GM19099 (cell line): ENCODE measurements around the gene PDGFB.

Experiments used
- POLR2A ChIP-seq: IDR thresholded peaks from 3 replicates; pipeline ENCODE4 v1.6.1; 2011; ENCODE audit warnings: low read depth; ENCODE audit not compliant: insufficient read length; ENCODE audit errors: extremely low read depth

The PDGFB gene

DNA sequence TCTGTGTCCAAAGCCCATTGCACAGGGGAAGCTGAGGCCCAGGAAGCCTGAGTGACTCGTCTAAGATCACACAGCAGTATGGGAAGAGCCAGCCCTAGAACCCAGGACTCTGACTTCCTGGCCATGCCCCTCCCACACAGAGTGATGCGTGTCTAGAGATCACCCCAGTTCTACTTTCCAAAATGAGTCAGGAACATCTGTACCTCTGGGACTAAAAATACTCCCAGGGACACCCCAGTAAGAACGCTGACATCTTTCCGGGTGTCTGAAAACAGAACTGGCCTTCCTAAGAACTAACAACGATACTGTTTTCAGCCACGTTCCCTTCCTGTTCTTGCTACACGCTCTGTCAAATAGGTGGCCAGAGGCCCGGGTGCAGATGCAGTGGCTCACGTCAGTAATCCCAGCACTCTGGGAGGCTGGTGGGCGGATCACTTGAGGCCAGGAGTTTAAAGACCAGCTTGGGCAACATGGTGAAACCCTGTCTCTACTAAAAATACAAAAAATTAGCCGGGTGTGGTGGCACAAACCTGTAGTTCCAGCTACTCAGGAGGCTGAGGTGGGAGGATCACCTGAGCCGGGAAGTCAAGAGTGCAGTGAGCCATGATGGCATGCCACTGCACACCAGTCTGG is 21.7 kb upstream of the PDGFB start:
- peak; percentile 58 for TF ChIP-seq POLR2A

DNA sequence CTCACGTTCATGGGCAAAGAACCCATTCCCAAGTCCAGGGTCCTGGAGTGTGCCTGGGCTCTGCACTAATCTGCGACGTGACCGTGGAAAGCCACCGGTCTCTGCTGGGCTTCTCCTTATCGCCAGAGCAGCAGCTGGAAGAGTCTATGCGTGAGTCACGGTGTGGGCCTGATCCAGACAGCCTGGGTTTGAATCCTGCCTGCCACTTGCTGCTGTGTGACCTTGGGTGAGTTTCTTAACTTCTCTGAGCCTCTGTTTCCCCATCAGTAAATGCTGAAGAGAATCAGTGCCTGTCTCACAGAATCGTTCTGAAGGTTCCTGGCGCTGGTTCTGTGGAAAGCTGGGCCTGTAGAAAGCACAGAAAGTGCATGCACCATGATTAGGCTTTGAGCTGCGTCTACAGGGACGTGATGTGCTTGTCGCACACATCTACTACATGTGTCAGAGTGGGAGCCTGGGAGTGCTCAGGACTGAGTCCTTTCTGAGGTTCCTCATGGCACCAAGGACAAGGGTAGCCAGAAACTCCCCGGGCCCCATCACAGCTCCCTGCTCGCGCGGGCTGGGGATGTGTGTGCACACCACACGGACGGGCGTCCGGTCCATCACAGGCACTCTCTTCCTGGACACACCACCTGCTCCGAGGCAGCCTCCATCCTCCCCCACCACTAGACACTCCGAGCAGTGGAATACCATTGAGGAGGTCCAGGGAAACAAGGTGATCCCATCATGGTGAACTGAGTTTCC is 20.5 kb upstream of the PDGFB start:
- no peak for TF ChIP-seq POLR2A

- TF ChIP-seq POLR2A: no peak
Measured at GRCh38 chr22:39264349-39265038, 19.7 kb upstream of the PDGFB start.

DNA sequence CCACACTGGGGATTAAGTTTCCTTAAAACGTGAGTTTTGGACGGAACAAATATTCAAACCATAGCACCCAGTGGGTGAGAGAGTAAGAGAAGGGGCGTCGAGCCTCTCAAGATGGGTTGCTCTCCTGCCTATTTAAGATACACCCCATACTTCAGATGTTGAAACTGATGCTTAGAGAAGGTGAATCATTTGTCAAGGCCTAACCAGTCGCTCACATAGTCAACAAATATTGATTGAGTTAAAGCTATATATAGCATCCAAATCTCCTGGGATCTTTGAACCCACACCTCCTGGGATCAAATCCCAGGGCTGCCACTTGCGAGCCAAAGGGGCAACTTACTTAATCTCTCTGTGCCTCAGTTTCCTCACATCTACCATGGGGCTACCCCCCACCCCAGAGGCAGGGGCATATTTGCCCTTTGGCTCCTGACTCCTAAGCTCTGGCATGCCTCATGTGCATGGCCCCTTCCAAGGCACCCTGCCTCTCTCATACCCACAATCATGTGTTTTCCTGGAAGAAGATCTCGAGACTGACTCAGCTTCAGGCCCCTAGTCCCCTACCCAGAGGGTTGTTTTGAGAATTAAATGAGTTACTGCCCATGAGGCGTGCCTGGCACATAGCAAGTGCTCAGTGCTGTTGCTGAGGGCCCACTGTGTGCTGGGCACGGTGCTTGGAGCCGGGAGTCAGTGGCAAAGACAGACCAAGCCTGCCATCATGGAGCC is 19.0 kb upstream of the PDGFB start:
- no peak for TF ChIP-seq POLR2A

GRCh38 chr22:39259666-39260065 is 14.9 kb upstream of the PDGFB start:
- TF ChIP-seq POLR2A: no peak

DNA sequence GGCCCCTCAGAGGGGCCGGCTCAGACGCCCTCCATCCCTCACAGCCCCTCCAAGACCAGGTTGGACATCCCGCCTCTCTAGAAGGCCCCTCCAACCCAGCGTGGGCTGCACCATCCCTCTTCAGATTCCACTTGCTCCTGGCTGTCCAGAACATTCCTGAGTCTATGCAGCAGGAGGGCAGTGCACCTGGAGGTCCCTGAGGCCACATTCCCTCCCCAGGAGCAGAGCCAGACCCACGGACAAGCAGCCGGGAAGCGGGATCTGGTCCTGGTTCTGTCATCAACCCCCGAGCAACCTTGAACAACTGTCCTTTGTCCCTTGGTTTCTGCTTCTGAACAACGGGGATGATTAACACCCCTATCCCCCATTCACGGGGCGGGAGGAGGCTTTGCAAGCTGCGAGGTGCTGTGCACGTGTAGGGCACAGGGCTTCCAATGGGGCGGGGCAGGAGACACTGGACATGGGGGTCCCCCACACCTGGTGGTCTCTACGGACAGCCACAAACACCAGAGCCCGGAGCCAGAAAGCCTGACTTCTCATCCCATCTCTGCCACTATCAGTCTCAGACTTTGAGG is 13.2 kb upstream of the PDGFB start:
- no peak for TF ChIP-seq POLR2A

- no peak for TF ChIP-seq POLR2A
Measured at GRCh38 chr22:39256979-39257378, 12.2 kb upstream of the PDGFB start.

DNA sequence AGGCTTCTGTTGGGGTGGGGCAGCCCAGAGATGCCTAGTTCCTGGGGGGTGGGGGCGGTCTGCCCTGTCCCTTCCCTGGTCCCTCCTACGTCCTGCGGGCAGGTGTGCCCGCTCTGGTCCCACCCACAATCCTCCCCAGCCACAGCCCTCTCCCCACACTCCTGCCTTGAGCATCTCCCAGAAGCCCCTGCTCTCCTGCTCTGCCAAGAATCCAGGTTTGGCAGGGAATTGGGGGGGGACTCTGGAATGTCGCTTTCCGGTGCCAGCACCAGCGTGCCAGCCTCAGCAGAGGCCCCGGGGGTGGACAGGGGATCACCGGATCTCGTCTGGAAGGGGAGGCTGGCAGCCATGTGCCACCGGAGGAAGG is 11.4 kb upstream of the PDGFB start:
- TF ChIP-seq POLR2A: no peak

DNA sequence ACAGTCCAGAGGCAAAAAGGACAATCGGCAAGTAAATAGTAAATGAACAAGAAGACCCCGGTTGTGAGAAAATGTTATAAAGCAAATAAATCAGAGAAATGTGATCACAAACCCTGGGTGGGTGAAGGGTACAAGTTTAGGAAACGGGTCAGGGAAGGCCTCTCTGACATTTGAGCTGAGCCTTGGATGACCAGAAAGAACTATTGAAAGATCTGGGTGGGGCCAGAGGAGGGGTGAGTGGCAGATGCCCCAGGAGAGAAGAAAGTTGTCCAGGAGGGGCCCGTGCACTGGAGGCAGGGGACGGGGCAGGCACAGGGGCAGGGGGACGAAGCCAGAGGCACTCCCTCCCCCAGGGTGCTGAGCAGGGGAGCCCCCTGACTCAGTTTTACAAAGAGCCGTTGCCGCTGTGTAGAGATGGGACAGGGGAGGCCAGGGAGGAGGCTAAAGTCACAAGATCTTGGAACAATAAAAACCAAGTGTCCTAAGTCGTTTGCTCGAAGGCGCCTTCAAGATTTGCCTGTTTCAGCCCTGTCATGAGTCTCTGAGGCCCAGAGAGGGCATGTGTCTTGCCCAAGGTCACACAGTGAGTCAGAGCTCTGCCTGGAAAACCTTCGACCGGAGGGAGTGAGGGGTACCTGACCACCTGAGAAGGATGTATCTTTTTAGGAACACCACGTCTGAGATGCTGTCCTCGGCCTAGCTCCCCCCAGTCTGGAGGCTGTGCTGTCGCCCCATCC is 10.8 kb upstream of the PDGFB start:
- TF ChIP-seq POLR2A: no peak

DNA sequence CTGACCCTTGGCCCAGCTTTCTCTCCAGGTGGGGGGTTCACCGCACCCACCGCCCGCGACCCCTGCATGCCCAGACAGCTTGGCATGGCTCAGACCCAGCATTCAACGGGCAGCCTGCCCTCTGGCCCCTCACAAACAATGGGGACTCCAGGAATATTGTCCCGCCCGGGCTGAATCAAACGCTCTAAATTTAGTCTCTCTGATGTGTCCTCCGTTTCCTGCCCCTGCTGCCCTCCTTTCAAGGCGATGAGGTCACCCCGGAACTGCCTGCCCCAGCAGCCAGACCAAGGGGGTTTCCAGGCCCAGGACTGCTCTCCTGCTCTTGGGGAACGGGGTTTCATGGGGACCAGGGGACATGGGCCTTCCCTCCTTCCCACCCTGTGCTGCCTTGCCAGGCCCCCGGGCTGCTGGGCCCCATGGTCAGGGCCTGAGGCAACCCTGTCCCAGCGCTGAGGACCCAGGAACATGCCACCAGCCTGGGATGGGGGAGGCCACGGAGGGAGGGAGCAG is 10.1 kb upstream of the PDGFB start:
- peak; percentile 43 for TF ChIP-seq POLR2A

- TF ChIP-seq POLR2A: no peak
Measured at GRCh38 chr22:39254122-39254521, 9.3 kb upstream of the PDGFB start.

- TF ChIP-seq POLR2A: no peak
Measured at GRCh38 chr22:39253435-39254070, 8.8 kb upstream of the PDGFB start.

GRCh38 chr22:39252461-39253434 is 8.0 kb upstream of the PDGFB start:
- no peak for TF ChIP-seq POLR2A

DNA sequence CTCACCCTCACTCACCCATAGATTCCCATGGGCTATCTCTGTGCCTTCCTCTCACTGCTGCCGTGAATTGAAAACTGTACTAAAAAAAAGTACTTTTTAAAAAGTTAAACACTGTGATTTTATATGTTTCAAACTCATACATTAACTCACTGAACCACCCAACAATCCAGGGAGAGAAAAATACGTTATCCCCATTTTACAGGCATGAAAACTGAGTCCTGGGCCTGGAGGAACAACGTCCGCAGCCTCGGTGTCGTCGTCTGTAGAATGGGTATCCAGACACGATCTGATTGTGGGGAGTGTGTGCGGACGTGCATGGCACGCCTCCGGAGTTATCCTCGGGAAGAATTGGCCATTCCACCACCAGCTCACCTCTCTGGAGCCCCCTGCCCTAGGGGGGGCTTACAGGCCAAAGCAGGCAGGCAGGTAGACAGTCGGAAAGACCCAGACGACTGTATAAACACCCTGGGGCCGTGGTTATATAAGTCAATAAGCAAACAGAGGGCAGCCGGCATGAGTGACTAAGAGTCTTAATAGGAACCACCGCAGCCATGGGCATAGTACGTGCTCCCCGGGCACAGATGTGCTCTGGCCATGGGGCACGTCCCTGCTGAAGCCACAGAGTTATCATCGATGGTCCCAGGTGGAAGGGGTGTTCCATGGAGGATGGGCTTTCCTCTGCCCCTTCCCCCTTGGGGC is 7.1 kb upstream of the PDGFB start:
- no peak for TF ChIP-seq POLR2A
